Stimulated activated CD8-positive, alpha-beta memory T cell treated with anti-CD3 and anti-CD28 coated beads, Interleukin-7, amount 100 ng/mL, for 24 hours (primary cell): ENCODE measurements around the gene ANKH.

Source experiments
- DNase-seq: peaks from one replicate; pipeline ENCODE4 v3.0.0-alpha.2; 2020; ENCODE audit warnings: low read depth

Gene ANKH

GRCh38 chr5:14684757-14685156, 186.8 kb downstream of the ANKH start:
- no peak for DNase-seq

- no peak for DNase-seq
Measured at GRCh38 chr5:14683906-14684455, 187.6 kb downstream of the ANKH start.

GRCh38 chr5:14681236-14681752, 190.3 kb downstream of the ANKH start:
- DNase-seq: no peak

DNA sequence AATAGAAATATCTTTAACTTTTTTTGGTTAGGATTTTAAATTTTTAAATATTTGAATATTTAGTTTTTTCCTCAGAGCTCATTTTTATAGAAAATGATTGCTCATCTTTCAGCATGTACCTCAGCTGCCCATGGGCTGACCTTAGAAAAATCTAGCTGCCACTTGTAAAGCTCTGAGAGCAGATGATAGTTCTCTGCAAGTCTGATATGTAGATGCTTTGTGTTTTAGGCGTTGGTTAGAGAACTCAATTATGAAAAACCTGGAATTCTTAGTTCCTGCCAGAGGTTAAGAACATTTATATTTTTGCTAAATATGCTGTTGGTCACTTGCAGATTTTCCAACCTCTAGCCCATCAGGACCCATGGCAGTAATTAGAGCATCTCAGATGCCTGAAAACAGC, 192.0 kb downstream of the ANKH start:
- DNase-seq: no peak

DNA sequence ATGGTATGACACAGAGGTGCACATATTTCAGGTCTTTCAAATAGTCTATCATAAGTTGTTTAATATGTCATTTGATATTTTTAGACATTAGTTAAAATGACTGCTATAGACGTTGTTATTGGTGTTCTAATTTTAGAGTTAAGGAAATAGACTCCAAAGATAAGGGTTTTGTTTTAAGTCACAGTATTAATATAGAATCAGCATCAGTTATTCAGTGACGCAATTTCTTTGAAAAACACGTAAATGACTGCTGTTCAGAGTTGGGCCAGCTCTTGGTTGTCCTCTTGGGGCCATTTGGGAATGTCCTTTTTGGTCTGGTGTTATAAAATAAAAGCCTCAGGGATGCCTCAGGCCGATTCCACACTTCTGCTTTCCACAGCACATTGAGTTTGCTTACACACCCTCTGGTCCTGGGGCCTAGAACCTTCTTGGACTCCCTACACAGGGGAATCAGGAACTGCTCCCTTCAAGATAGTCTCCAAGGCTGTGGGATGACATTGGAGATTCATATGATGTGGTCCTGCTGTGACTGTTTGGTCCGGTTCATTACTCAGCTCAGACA, 192.7 kb downstream of the ANKH start:
- no peak for DNase-seq

- no peak for DNase-seq
Measured at GRCh38 chr5:14676320-14676719, 195.3 kb downstream of the ANKH start.

- no peak for DNase-seq
Measured at GRCh38 chr5:14675865-14676300, 195.7 kb downstream of the ANKH start.

GRCh38 chr5:14674983-14675854, 196.4 kb downstream of the ANKH start:
- no peak for DNase-seq

- no peak for DNase-seq
Measured at GRCh38 chr5:14673443-14673842, 198.1 kb downstream of the ANKH start.

DNA sequence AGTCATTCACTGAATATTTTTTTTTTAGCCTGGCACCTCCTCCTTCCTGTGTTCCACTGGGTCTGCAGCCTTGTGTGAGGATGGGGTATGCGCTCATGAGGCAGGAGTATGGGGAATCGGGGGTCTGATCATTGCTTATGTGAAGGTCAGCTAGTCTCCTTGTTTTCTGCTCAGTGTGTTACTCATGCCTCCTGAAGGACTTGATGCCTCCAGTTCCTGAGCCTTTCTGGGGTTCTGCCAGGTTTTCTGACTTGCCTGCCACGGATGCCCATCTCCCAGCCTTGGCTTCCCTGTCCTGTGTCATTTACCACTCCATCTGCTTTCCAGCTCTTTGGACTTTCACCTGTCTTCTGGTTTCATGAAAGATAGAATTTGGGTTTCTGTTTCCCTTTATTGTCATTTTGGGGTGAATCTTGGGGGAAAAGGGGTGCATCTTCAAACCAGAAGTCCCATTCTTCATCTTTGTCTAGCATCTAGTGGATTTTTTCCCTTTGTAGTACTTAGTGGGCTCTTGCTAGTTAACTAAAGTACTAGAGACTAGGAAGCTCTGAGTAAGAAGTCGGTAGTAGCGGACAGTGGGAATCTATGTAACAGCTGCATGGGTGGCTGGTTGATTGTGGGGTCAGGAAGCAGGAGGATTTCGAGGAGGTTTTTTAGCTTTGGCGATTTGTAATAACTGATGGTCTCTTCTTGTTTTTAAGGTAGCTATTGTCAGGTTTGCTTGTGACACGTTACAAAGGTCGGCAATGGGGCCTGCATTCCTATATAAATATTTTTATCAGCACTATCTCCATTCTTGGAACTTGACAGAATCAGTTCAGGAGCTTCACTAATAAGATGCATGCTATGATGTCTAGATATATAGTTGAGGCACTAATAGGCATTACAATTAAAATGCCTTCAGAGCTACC, 198.8 kb downstream of the ANKH start:
- DNase-seq: no peak

- no peak for DNase-seq
Measured at GRCh38 chr5:14672082-14672481, 199.5 kb downstream of the ANKH start.

DNA sequence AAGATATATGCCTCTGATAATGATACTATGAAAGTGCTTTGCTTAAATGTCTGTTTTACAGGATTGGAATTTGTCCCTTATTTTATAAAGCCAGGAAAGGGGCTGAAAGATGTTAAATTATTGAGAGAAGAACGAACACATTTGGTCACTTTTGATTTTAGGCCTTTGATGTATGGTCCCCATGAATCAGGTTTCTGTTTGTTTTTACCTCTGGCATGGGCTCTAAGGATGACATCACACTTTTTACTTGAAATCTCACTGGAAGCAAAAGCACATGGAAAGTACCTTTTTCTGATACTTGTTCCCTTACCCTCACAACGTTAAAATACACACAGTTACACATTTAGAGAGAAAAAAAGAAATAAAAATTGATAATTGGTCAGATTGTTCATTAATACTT, 200.2 kb downstream of the ANKH start:
- no peak for DNase-seq

GRCh38 chr5:14669975-14670374, 201.6 kb downstream of the ANKH start:
- DNase-seq: no peak

GRCh38 chr5:14669415-14669814, 202.2 kb downstream of the ANKH start:
- no peak for DNase-seq

DNA sequence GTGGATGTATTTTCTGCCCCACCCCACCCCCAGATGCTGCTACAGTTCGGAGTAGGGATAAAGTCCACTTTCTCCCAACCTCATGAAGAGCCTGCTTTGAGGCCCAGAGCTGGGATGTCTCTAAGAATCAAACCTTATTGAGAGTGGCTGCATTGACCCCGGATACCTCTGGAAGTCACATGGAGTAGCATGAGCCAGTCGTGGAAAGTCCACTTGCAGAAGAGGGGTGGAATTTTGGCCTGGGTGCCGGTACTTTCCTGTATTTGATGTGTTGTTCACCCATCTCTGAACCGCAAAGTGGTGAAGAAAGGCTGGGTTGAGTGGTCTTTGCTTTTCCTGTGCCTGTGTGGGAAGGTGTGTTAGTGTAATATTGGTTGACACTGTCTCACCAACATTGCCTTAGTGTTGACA, 203.4 kb downstream of the ANKH start:
- DNase-seq: no peak

DNA sequence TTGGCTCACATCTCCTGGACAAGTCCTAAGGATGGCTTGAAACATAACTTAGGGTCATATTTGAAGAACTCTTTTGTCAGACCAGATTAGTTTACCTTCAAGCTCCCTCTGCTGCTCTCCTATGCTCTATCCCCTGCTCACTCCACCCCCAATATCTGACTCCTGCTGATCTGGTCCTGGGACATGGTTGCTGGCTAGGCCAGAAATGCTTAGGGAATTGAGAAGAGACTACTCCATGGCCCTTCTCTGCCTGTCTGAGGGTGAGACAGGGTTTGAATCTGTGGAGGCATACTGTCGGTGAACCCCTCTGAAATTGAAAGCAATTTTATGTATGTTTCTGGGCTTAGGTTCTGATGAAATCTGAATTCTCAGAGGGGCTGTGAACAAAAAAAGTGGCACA, 203.8 kb downstream of the ANKH start:
- DNase-seq: no peak

GRCh38 chr5:14667290-14667689, 204.3 kb downstream of the ANKH start:
- no peak for DNase-seq

DNA sequence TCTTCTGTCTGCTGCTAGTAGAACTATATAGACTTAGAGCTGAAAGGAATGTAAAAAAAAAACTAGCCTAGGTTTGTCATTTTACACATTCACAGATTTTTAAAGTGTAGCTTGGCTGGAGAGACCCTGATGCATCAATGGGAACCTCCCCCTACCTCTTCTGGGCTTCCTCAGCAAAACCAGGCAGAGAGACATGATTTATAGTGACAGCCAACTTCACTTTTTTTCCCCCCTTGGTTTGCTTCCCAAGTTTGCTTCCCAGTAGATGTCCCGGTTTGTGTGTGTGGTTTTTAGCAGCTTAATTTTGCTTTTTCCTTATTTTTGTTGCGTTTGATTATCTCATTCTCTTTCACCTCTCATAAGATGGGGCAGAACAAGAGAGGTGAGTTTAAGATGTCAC, 205.2 kb downstream of the ANKH start:
- DNase-seq: no peak

- DNase-seq: no peak
Measured at GRCh38 chr5:14665949-14666348, 205.6 kb downstream of the ANKH start.

GRCh38 chr5:14665101-14665822, 206.3 kb downstream of the ANKH start:
- no peak for DNase-seq
